Activated CD4-positive, alpha-beta T cell treated with anti-CD3 and anti-CD28 coated beads, Interleukin-2, amount 10 ng/mL, durations not matched to agents 24 days and 14 days (primary cell): Measurements from ENCODE around the gene CHST3. TPM values are rescaled to one million over a fixed set of nuclear protein-coding genes. Genes with fewer than 3 reads are reported as not detected.
"Not testable (repeated sequence)": the region's sequence is repeated elsewhere in the genome, so short reads cannot be mapped to it uniquely, and the experiment has no call there.

ENCODE experiments used
- DNase-seq: peaks from one replicate; pipeline ENCODE4 v3.0.0; 2022
- H3K27ac Mint-ChIP-seq: one replicate; pipeline ENCODE4 v1.8.0; 2022; ENCODE audit warnings: mild to moderate bottlenecking, mixed read lengths
- H3K27me3 Mint-ChIP-seq: one replicate; pipeline ENCODE4 v1.8.0; 2022; ENCODE audit warnings: mixed read lengths
- H3K36me3 Mint-ChIP-seq: one replicate; pipeline ENCODE4 v1.8.0; 2022; ENCODE audit warnings: low read depth, mild to moderate bottlenecking, mixed read lengths
- H3K4me1 Mint-ChIP-seq: one replicate; pipeline ENCODE4 v1.8.0; 2021; ENCODE audit warnings: mixed read lengths
- H3K4me3 Mint-ChIP-seq: one replicate; pipeline ENCODE4 v1.8.0; 2022; ENCODE audit warnings: mild to moderate bottlenecking, moderate library complexity, mixed read lengths
- H3K9me3 Mint-ChIP-seq: one replicate; pipeline ENCODE4 v1.8.0; 2021; ENCODE audit warnings: mixed read lengths
- intact Hi-C: fragments of 100-400 bp; cut with micrococcal nuclease; formaldehyde crosslinking; loops from one replicate; pipeline ENCODE4 v1.15.1; 2023
- total RNA-seq: library from RNA; stranded (reverse); gene quantifications from 2 replicates; pipeline ENCODE4 v1.2.3, GENCODE V29; 2022

CHST3 gene, protein sequence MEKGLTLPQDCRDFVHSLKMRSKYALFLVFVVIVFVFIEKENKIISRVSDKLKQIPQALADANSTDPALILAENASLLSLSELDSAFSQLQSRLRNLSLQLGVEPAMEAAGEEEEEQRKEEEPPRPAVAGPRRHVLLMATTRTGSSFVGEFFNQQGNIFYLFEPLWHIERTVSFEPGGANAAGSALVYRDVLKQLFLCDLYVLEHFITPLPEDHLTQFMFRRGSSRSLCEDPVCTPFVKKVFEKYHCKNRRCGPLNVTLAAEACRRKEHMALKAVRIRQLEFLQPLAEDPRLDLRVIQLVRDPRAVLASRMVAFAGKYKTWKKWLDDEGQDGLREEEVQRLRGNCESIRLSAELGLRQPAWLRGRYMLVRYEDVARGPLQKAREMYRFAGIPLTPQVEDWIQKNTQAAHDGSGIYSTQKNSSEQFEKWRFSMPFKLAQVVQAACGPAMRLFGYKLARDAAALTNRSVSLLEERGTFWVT
- 0.36 and 0.63 TPM in 2 replicates for total RNA-seq

DNA sequence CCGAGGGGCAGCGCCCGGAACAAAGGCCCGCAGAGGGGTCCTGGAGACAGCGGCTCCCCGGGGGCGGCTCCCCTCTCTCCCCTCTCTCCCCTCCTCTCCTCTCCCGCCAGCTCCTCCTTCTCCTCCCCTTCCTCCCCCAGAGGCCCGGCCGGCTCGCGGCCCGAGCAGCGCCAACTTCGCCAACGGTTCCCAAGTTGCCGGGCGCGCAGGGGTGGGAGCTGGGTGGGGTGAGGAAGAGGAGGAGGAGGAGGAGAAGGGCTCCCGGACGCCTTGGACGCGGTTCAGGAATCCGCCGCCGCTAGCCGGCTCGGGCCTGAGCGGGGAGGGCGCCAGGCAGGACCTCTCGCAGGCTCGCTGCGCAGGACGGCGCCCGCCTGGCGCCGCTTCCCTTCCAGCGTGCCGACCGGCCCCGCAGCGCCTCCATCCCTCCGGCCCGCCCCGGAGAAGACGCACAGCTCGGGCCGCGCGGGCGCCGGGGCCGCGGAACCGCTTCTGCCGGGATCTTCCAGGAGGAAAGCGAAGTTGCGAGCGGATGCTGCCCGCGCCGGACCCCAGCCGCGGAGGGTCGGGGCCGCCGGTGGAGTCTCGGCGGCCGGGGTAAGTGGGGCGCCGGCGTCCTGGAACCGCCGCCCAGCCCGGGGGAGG lies at the start of gene CHST3:
Gene CHST3 (plus strand): TSS at position 298 of the 645 bp plus-strand sequence. CDS start 41,448 bp downstream, outside the sequence.
- Mint-ChIP-seq H3K27me3 (peaks cover 59% of the 10 kb centered on the region), H3K4me3 (peak within 1 kb of the TSS; percentile 77), H3K27ac (peak within 1 kb of the TSS; percentile 66), H3K4me1 (peaks cover 8% of the 10 kb centered on the region), H3K36me3 (no peaks in the 10 kb centered on the region), H3K9me3 (no peaks in the 10 kb centered on the region)
- DNase-seq: peak; percentile 65
- intact Hi-C loops: no loop called here

DNA sequence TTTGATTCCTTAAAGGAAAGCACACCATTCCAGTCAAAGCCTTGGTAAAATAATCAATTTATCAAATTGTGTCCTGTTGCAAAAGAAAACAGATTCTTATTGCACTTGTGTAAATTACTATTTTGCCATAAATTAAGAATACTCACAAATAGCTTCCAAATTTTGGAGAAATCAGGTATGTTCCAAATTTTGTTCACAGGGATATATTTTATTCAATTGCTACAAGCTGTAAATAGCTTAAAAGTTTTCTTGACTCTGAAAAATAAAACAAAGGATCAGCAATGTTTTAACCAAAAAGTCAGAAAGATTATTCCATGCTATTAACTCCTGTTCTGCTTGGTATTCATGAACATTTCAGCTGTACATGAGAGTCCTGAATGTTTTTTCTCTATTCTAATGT lies 47.4 kb upstream of the CHST3 start:
- H3K4me3 Mint-ChIP-seq: no peak overlapping the region
- H3K9me3 Mint-ChIP-seq: no peaks in the 10 kb centered on the region
- H3K27ac Mint-ChIP-seq: no peak overlapping the region
- peaks cover 5% of the 10 kb centered on the region for H3K4me1 Mint-ChIP-seq
- intact Hi-C loops: no loop called here
- no peak for DNase-seq
- no peaks in the 10 kb centered on the region for H3K36me3 Mint-ChIP-seq
- H3K27me3 Mint-ChIP-seq: peaks cover 2% of the 10 kb centered on the region

DNA sequence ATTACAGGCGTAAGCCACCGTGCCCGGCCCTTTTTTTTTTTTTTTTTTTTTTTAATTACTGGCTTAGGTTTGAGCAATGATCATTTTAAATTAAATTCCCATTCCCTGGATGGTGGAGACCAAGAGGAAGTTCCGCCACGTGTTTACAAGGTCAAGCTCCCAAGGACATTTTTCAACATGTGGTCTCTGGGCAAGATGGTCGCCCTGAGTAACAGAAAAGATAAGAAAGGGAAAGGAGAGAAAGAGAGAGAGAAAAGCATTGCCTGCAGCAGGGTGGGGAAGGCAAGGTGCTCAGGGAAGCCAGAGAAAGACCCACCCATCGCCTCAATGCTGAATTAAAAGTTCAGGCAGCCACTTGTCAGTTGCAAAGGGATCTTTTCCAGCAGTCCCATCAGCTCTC lies 45.2 kb upstream of the CHST3 start:
- no peak overlapping the region for H3K27ac Mint-ChIP-seq
- H3K4me1 Mint-ChIP-seq: peaks cover 5% of the 10 kb centered on the region
- no peaks in the 10 kb centered on the region for H3K9me3 Mint-ChIP-seq
- no peak for DNase-seq
- no peak overlapping the region for H3K4me3 Mint-ChIP-seq
- H3K27me3 Mint-ChIP-seq: peaks cover 4% of the 10 kb centered on the region
- intact Hi-C loops: no loop called here
- H3K36me3 Mint-ChIP-seq: no peaks in the 10 kb centered on the region

DNA sequence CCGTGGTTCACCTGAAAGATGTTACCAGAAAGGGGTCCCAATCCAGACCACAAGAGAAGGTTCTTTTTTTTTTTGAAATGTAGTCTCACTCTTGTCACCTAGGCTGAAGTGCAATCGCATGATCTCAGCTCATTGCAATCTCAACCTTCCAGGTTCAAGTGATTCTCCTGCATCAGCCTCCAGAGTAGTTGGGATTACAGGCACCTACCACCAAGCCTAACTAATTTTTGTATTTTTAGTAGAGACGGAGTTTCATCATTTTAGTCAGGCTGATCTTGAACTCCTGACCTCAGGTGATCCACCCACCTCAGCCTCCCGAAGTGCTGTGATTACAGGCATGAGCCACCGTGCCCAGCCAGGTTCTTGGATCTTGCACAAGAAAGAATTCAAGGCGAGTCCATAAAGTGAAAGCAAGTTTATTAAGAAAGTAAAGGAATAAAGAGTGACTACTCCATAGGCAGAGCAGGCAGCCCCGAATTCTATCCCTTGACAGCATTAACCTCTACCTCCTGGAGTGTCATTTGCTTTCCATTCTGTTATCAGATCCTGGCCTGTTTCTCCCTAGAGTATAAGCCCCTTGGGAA lies 44.1 kb upstream of the CHST3 start:
- H3K27me3 Mint-ChIP-seq, DNase-seq, H3K4me3 Mint-ChIP-seq, intact Hi-C loops, H3K27ac Mint-ChIP-seq, H3K4me1 Mint-ChIP-seq, H3K9me3 Mint-ChIP-seq, H3K36me3 Mint-ChIP-seq: not testable (repeated sequence)

DNA sequence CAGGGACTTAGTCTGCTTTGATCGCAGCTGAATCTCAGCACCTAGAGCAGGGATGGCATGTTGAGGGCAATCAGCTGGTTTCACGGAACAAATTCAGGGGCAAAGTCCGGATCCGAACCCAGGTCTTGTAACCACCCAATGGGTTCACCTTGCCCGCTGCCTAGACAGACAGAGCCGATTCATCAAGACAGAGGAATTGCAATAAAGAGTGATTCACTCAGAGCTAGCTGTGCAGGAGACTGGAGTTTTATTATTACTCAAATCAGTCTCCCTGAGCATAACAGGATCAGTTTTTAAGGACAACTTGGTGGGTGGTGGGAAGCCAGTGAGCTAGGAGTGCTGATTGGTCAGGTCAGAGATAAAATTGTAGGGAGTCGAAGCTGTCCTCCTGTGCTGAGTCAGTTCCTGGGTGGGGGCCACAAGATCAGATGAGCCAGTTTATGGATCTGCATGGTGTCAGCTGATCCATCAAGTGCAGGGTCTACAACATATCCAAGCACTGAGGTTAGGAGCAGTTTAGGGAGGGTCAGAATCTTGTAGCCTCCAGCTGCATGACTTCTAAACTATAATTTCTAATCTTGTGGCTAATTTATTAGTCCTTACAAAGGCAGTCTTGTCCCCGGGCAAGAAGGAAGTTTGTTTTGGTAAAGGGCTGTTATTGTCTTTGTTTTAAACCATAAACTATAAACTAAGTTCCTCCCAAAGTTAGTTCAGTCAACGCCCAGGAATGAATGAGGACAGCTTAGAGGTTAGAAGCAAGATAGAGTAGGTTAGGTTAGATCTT lies 43.5 kb upstream of the CHST3 start:
- Mint-ChIP-seq H3K9me3 (no peaks in the 10 kb centered on the region), H3K27ac (no peak overlapping the region), H3K27me3 (peaks cover 7% of the 10 kb centered on the region), H3K36me3 (no peaks in the 10 kb centered on the region), H3K4me3 (no peak overlapping the region), H3K4me1 (peaks cover 5% of the 10 kb centered on the region)
- DNase-seq: no peak
- intact Hi-C loops: no loop called here

DNA sequence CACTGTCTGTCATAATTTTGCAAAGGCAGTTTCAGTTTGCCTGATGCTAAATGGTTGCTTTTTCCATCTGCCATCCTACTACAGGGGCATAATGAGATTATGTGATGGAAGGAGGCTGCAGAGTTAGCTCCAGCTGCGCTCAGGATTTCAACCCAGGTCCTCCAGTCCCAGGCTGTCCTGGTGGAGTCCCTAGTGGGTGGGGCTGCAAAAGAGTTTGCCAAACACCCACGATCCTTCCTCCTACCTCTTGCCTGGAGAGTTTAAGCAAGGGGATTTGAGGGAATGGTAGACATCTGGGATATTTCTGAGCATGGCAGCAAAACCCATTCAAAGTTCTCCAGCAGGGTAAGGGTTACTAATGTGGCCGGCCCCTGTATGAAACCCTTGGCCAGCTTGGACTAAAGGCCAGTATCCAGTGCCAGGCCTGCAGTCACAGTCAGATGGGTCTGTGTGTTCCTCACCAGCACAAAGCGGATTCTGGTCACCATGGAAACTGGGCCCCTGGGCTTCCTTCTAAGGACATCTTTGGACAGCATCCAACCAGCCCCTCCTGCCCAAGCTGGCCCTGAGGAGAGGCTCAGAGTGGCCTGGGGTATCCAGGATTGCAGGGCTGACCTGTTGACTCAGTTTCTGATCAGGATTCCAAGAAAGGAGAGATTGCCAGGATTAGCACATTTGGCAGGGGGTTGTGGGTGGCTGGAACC lies 42.7 kb upstream of the CHST3 start:
- H3K9me3 Mint-ChIP-seq: no peaks in the 10 kb centered on the region
- H3K4me3 Mint-ChIP-seq: no peak overlapping the region
- no peaks in the 10 kb centered on the region for H3K36me3 Mint-ChIP-seq
- no peak for DNase-seq
- peaks cover 7% of the 10 kb centered on the region for H3K27me3 Mint-ChIP-seq
- H3K4me1 Mint-ChIP-seq: peaks cover 5% of the 10 kb centered on the region
- intact Hi-C loops: no loop called here
- H3K27ac Mint-ChIP-seq: no peak overlapping the region

DNA sequence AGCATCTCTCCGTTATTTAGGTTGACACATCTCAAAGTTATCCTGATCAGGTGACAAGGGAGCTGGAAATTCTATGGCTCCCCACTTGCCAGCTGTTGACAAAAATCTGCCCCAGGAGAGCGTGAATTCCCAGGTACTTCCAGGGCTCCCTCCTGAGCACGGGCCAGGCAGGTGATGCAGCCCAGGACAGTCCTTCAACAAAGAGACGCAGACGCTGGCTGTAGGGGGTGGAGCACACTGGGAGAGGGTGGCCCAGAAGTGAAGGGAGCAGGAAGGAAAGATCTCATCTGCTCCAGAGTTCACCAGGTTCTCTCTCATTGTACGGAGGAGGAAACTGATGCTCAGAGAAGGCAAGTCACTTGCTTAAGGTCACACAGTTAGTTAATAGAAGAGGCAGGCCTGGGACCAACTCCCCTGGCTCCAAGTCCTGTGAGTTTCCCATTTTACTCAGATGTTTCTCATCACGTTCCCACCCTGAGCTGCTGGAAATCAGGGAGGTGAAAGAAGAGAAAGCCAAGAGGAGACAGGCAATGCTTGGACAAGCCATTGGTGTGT lies 41.0 kb upstream of the CHST3 start:
- Mint-ChIP-seq H3K4me3 (no peak overlapping the region), H3K4me1 (peaks cover 5% of the 10 kb centered on the region), H3K9me3 (no peaks in the 10 kb centered on the region), H3K27ac (no peak overlapping the region), H3K36me3 (no peaks in the 10 kb centered on the region), H3K27me3 (peaks cover 9% of the 10 kb centered on the region)
- no peak for DNase-seq
- intact Hi-C loops: no loop called here

DNA sequence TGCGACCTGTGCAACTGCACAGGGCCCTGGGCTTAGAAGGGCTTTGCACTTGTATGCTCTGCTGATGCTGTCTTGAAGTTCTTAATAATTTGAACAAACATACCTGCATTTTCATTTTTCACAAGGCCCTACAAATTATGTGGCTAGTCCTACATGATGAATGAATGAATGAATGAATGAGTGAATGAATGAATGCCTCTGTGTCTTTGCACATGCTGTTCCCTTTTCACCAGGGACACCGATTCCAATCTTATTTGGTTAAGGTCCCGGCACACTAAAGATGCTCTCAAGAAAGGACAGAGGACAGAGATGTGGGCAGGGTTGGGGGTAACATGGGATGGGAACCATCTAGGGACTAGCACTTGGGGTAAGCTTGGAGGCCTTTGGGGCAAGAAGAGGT lies 39.4 kb upstream of the CHST3 start:
- peaks cover 12% of the 10 kb centered on the region for H3K27me3 Mint-ChIP-seq
- no peaks in the 10 kb centered on the region for H3K9me3 Mint-ChIP-seq
- H3K36me3 Mint-ChIP-seq: no peaks in the 10 kb centered on the region
- H3K4me1 Mint-ChIP-seq: peaks cover 5% of the 10 kb centered on the region
- intact Hi-C loops: no loop called here
- no peak overlapping the region for H3K4me3 Mint-ChIP-seq
- no peak for DNase-seq
- H3K27ac Mint-ChIP-seq: no peak overlapping the region

DNA sequence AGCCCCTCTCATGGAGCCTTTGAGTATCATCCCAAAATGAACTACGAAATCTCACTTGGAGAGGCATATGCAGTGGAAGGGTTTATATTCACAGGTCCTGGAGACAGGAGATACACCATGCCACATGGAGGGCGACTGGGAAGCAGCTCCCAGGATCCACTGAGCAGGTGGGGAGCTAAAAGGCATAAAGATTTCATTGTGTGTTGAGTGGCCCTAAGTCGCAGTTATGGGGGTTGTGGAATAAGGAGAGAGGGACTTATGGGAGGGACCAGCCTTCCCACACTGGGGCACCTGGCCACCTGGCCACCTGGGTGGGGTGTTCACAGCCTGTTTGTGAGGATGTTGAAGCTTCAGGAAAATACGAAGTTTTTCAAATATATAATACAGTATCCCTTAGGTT lies 37.0 kb upstream of the CHST3 start:
- intact Hi-C loops: no loop called here
- Mint-ChIP-seq H3K4me3 (no peak overlapping the region), H3K36me3 (peaks cover 1% of the 10 kb centered on the region), H3K9me3 (peaks cover 2% of the 10 kb centered on the region), H3K27ac (no peak overlapping the region), H3K4me1 (peaks cover under 1% of the 10 kb centered on the region), H3K27me3 (peaks cover 13% of the 10 kb centered on the region)
- no peak for DNase-seq

DNA sequence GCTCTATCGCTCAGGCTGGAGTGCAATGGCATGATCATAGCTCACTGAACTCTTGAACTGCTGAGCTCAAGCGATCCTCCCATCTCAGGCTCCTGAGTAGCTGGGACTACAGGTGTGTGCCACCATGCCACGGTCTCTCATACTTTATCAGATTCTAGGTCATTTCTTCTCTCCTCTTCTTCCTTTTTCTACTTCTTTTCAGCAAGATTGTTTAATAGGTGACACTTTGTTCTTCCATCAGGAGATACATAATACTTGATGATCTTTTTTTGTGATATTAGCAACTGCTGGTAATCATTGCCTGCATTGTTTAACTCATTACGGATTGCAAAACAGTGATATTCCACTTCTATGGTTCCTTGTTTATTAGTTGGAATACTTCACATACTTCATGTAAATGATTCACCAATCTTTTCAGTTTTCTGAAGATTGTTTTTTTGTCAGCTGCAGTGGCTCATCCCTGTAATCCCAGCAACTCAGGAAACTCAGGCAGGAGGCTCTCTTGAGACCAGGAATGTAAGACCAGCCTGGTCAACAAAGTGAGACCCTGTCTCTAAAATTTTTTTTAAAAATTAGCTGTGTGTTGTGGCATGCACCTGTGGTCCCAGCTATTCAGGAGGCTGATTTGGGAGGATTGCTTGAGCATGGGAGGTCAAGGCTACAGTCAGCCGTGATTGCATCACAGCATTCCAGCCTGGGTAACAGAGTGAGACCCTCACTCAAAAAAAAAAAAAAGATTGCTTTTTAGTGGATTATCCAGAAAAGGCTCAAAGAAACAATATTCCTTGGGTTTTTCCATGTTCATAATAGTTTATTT lies 36.2 kb upstream of the CHST3 start:
- intact Hi-C loops: no loop called here
- peaks cover 4% of the 10 kb centered on the region for H3K9me3 Mint-ChIP-seq
- peaks cover 14% of the 10 kb centered on the region for H3K27me3 Mint-ChIP-seq
- peaks cover 2% of the 10 kb centered on the region for H3K4me1 Mint-ChIP-seq
- DNase-seq: no peak
- no peak overlapping the region for H3K27ac Mint-ChIP-seq
- no peak overlapping the region for H3K4me3 Mint-ChIP-seq
- peaks cover 2% of the 10 kb centered on the region for H3K36me3 Mint-ChIP-seq

DNA sequence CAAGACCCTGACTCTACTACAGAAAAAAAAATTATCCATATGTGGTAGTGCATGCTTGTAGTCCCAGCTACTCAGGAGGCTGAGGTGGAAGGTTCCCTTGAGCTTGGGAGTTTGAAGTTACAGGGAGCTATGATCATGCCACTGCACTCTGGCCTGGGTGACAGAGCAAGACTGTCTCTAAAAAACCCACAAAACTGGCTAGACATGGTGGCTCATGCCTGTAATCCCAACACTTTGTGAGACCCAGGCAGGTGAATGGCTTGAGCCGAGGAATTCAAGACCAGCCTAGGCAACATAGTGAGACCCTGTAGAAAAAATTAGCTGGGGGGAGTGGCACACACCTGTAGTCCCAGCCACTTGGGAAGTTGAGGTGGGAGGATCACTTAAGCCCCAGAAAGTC lies 32.9 kb upstream of the CHST3 start:
- intact Hi-C loops: loop anchor here (5.0 to 10.0 kb wide), 2 partner anchors 366 to 404 kb away; no protein-coding TSS in a partner anchor
- no peak for DNase-seq
- H3K4me1 Mint-ChIP-seq: peaks cover 17% of the 10 kb centered on the region
- peaks cover 18% of the 10 kb centered on the region for H3K9me3 Mint-ChIP-seq
- peaks cover 6% of the 10 kb centered on the region for H3K36me3 Mint-ChIP-seq
- H3K27ac Mint-ChIP-seq: no peak overlapping the region
- H3K27me3 Mint-ChIP-seq: peaks cover 11% of the 10 kb centered on the region
- no peak overlapping the region for H3K4me3 Mint-ChIP-seq

DNA sequence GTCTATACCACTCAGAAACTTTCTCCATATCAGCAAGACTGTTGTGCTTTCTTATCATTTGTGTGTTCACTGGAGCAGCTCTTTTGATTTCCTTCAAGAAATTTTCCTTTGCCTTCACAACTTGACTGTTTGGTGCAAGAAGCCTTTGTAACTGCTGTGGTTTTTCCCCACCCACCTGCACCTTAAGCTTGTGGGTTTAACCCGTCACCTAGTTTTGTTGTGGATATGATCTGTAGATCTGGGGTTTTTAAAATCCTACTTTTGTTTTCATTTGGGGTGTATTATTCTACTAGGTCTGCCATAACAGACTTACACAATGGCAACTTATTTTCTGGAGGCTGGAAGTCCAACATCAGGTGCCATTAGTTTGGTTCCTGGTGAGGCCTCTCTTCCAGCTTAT lies 30.5 kb upstream of the CHST3 start:
- Mint-ChIP-seq H3K4me3 (peak overlapping the region; percentile 54), H3K27ac (peak overlapping the region; percentile 79)

More for the DNA sequence above, 30.5 kb upstream of the CHST3 start:
- intact Hi-C loops: loop anchor here (2.0 to 10.0 kb wide), 3 partner anchors 45 to 401 kb away; no protein-coding TSS in a partner anchor
- DNase-seq: peak; percentile 84
- H3K9me3 Mint-ChIP-seq: peaks cover 33% of the 10 kb centered on the region
- H3K4me1 Mint-ChIP-seq: peaks cover 17% of the 10 kb centered on the region
- peaks cover 11% of the 10 kb centered on the region for H3K36me3 Mint-ChIP-seq
- H3K27me3 Mint-ChIP-seq: peaks cover 8% of the 10 kb centered on the region
